Measurements from ENCODE around the gene PFKM.

DNA sequence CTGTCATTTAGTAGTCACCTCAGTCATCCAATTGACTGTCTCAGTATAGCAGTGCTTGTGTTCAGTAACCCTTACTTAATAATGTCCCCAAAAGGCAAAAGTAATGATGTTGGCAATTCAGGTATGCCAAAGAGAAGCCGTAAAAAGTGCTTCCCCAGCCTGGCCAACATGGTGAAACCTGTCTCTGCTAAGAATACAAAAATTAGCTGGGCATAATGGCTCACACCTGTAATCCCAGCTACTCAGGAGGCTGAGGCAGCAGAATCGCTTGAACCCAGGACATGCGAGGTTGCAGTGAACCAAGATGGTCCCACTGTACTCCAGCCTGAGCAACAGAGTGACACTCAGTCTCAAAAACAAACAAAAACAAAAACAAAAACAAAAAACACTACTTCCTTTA lies 46.9 kb upstream of the PFKM start:
- TF ChIP-seq, protein P1, sequence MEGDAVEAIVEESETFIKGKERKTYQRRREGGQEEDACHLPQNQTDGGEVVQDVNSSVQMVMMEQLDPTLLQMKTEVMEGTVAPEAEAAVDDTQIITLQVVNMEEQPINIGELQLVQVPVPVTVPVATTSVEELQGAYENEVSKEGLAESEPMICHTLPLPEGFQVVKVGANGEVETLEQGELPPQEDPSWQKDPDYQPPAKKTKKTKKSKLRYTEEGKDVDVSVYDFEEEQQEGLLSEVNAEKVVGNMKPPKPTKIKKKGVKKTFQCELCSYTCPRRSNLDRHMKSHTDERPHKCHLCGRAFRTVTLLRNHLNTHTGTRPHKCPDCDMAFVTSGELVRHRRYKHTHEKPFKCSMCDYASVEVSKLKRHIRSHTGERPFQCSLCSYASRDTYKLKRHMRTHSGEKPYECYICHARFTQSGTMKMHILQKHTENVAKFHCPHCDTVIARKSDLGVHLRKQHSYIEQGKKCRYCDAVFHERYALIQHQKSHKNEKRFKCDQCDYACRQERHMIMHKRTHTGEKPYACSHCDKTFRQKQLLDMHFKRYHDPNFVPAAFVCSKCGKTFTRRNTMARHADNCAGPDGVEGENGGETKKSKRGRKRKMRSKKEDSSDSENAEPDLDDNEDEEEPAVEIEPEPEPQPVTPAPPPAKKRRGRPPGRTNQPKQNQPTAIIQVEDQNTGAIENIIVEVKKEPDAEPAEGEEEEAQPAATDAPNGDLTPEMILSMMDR (IDR thresholded peaks at IDR 0.05; ENCODE audit: low read length) = no peak
- TF ChIP-seq EZH2 (IDR thresholded peaks at IDR 0.05; ENCODE audit: borderline replicate concordance, low read length) = no peak
